HuH-7 (cell line): ENCODE data around the gene HEPACAM.

Experiments
- DNase-seq: peaks from one replicate; pipeline ENCODE4 v3.0.0; 2011; ENCODE audit warnings: low spot score

HEPACAM gene

DNA sequence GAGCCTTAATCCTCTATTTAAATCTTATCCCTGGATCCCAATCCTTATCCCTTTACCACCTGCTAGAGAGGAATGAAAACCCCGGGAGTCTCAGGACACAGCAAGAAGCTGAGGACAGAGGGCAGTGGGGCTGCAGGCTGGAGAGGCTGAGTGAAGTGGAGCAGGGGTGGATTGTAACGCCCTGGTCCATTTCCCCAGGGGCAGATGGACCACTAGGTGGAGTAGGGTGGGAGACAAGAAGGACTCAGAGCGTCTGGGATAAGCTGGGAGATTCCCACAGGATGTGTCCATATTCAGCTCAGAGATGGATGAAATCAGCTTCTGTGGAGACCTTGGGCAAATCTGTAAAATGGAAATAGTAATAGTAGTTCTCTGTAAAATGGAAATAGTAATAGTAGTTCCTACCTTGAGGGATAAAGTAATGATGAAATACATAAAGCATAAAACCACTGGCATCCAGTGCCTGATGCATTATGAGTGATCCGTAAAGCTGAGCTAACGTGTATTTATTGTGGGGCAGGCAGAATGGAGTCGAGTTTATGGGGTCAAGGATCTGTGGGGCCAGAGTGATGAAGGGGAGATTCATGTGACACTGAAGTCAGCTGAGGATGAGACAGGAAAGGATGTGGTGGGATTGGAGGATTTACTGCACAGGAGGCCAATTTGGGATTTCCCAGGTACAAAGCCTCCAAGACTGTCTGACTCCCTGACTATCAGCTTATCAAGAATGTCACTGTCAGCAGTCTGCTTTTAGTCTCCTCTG lies 36.3 kb downstream of the HEPACAM start:
- no peak for DNase-seq

DNA sequence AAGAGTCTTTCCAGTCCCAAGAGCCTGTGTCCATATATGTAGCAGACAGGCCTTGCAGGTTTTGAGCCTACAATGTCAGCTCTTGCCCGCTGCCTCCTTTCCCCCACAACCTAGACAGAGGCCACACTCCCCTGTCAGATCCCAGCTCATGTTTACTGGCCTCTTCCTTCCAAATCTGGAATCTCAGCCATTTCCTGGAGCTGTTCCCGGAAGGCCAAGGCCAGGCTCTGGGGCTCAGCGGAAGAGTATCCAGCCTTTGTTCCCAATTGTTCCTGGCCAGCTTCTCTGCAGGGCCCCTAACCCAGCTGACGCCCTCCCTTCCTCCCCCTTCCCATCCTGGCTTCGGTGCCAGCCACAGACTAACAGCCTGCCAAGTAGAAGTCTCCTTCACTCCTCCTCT lies 37.1 kb downstream of the HEPACAM start:
- DNase-seq = no peak

DNA sequence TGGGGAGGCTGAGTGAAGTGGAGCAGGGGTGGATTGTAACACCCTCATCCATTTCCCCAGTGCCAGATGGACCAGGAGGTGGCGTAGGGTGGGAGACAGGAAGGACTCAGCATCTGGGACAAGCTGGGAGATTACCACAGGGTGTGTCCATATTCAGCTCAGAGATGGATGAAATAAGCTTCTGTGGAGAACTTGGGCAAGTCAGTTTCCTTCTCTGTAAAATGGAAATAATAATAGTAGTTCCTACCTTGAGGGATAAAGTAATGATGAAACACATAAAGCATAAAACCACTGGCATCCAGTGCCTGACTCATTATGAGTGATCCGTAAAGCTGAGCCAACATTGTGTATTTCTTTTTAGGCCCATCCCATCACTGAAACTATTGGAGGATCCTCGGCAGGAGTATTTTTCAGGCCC lies 37.6 kb downstream of the HEPACAM start:
- DNase-seq = no peak

DNA sequence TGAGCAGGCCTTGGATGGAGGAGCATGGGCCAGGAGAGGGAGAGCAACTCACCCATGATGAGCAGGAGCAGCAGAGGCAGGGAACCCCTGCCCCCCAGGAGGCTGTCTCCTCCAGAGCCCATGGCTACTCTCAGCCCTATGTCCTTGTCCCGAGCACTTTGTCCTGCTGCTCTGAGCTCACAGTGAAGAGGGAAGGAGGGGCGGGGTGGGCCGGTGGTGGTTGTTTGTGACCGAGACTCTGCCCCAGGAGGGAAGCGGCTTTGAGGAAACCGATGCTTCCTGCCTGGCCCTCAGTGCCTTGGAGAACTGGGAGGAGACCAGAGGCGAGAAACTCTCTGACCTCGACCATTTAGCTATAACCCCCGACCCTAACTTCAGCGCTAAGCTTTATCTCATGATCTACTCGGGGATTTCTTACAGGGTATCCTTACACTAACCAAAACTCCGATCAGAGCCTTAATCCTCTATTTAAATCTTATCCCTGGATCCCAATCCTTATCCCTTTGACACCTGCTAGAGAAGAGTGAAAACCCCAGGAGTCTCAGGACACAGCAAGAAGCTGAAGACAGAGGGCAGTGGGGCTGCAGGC lies 38.1 kb downstream of the HEPACAM start, which contains the start of gene ROBO4:
Gene ROBO4 (minus strand): TSS at position 192 of the 589 bp plus-strand sequence. CDS start 70 bp downstream, at position 122.
- no peak for DNase-seq

DNA sequence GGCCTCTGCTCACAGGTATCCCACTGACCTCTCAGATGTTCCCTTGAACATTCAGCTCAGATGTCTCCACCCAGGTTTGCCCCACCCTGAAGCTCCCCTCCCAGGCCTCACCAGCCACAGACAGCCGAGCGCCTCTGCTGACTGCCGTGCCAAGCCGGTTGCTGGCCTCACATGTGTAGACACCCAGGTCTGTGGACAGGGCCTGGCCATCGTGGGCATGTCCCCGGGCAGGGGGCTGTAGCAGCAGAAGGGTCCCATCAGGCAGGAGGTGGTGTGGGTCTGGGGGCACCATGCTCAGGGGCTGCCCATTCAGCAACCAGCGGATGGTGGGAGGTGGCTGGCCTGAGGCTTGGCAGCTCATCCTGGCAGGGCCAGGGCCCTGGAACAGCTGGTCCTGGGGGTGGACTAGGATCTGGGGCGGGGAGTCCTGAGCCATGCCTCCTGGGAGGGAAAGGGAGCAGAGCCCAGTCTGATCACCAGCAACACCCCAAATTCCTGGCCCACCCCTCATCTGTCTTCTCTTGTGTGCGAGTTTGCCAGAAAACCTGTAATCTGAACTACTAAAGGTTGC lies 38.9 kb downstream of the HEPACAM start:
- no peak for DNase-seq

DNA sequence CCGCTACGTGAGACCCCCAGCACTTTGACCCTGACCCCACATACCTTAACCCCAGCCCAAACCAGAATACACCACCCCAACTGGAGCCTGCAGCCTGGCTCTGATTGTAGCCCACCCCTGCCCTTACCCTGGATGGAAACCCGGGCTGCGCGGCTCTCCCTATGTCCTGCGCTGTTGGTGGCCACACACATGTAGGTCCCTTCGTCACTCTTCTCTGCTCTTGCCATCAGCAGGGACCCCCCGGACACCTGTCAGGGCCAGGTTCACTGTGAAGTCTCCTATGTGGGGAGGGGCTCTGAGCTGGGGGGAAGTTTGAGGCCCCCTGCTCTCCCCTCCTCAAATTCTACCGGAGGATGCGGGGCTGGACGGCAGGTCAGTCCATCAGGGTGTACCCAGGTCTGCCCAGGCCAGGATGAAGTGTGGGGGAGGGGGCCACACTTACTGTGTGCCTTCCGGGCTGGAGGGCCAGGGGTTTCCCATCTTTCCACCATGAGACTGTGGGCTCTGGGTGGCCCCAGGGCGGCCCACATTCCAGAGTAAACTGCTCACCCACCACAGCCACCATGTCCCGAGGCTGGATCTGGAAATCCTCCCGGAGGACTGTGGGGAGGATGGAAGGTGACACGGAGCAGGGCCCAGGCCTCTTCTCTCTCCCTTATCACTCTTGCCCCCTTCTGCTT lies 39.6 kb downstream of the HEPACAM start:
- no peak for DNase-seq

DNA sequence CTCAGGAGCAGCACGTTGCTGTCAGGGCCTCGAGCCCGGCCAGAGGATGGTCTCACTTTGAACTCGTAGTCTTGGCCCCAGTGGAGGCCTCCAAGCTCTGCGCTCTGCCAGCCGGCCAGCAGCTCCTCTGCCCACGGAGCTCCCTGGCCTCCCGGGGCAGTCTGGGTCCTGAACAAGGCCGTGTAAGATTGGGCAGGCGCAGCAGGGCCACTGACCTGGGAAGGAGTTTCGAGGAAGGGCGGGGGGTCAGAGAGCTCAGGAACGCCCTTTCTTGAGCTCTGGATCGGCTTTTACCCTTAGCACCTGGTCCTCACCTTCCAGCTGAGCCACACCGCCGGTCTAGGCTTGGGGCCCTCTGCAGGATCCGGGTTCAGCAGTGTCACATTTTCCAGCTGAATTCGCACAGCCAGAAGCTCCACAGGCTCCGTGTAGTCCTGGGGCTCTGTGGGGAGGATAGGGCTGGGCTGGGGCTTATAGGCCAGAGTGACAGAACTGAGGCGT lies 40.3 kb downstream of the HEPACAM start:
- DNase-seq = no peak

DNA sequence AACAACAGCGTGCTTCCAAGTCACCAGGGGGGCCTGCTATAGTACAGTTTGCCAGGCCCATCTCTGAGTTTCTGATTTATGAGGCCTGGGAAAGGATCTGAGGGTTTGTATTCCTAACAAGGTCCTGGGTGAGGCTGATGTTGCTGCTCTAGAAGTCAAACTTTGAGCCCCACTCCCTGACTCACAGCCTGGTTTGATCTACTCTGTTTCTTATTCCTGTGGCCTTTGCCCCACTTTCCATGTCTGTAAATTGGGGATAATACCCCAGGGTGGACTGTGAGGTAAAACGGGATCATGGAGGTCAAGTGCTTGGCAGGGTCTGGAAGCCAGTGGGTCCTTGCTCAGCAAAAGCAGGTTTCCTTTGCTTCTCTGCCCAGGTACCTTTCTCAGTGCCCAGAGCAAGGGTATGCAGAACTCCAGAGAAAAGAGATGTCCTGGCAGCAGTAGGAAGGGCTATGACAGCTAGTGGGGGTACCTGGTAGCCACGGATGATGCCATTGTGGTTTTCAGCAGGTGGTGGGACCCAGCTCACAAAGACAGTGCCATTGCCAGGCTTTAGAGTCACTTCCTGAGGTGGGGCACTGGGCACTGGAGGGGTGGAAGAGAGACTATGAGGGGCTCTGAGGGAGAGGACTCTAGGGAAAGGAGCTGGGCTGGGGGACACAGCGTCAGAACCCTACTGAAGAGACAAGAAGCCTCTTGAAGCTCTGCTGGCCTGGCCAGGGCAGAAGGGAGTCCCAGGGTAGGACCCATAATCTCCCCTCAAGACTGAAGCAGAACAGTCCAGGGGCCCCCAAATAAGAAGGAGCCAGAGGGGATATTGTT lies 41.0 kb downstream of the HEPACAM start:
- DNase-seq = no peak

DNA sequence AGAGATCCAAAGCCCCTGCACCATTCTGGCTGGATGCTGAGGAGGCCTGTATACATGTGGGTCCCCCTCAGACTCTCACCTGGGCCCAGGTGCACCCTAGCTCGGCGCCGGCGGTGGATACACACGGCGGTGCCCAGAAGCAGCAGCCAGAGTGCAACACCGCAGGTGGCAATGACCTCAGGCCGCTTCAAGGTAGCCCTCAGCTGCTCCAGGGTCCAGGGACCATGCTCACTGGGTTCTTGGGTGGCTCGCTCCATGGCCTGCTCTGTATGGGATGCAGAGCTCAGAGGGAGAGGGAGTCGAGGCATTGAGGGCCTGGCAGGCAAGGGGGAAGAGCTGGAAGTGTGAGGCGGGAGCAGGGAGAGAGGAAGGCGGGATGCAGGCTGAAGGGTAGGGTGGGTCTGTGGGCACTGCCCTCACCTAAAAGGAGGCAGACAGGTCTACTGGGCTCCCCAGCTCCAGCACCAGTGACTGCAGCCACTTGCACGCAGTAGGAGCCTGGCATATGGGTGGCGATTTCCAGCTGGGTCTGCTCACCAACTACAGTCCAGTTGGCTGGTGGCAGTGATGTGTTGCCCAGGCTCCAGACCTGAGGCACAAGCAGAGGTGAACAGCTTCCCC lies 42.0 kb downstream of the HEPACAM start:
- no peak for DNase-seq

DNA sequence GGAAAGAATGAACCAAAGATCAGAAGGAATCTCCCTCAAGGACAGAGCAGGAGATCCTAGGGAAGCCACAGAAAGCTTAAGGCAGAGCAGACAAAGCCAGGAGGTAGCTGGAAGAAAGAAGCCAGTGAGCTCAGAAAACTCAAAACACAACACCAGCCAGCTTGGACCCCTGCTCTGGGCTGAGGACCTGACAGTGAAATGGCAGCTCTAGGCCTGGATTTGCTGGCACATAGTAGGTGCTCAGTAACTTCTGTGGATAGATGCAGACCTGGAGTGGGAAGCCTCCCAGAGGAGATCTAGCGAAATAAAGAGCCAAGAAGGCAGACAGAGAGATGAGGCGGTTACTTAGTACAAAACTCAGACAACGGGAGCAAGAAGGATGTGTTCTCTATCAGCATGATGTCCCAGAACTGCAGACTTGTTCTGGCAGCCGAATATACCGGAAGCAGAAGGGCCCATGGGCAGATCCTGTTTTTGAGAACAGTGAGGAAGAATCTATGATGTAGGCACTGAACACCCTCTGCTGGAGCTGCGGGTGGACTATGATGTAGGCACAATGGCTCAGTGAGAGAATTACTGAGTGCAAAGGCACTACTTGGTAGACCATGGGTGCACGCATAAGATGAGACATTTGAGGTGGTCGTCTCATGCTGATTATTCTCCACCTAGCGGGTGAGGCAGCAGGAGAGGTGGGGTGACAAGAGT lies 42.9 kb downstream of the HEPACAM start:
- no peak for DNase-seq

DNA sequence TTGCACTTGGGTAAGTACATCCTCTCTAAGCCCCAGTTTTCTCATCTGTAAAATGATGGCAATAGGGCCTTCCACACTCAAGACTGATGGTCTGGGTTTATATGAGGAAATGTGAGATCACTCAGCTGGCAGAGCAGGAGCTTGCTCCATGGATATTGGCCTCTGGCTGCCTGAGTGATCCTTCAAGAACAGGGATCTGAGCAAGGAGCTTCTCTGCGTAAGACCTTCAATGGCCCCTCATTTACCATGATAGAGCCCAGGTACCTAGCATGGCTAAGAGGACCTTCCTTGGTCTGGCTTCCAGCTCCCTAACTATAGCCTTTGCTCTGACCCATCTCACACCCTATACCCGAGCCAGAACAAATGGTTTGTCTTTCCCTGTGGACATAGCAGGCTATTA lies 43.7 kb downstream of the HEPACAM start:
- no peak for DNase-seq

DNA sequence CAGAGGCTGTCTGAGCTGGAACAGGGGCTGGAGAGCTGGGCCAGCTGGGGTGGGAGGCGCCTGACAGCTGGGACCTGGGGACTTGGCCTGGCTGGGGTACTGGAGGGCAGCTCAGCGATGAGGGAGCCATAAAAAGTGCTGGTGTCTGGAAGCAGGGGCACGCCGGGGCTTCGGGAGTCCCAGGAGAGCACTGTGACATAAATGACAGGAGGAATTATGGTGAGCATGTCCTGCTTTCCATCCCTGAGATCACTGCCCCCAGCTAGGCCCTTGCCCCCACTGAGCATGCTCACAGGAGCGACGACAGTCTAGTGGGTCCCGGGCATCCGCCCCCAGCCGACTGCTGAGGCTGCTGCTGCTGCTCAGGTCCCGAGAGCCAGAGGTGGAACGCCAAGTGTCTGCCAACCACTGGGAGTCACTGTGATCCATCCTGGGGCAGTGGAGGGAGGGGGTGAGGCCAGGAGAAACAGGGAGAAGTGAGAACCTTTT lies 44.4 kb downstream of the HEPACAM start:
- DNase-seq = no peak

DNA sequence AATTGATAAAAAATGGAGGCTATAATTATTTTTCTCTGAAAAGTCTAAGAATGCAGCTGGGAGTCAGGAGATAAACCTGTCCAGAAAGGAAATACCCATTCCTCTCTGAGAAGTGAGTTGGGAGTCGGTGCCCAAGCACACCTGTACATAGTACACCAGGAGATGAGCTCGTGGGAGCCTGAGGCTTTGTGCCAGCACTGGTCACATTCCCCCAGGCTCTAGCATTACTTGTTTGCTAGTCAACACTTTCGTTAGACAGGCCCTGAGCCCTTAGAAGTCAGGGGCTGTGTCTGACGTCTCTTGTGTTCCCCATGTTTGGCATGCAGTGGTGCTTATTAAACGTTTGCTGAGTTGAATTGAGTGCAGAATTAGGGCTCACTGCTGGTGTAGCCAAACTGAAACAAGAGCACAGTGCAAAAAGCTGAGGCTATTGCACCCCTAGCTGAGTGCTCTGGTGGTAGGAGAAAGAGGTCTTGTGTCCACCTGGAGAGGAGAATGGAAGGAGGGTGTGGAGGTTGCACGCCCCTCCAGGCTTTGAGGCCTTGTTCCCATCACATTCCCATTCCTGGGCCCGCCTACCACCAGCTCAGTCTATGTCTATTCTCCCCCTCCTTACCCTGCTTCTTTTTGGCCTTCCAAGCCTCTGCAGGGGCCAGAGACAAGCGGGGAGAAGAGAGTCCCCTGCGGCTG lies 45.0 kb downstream of the HEPACAM start:
- no peak for DNase-seq

DNA sequence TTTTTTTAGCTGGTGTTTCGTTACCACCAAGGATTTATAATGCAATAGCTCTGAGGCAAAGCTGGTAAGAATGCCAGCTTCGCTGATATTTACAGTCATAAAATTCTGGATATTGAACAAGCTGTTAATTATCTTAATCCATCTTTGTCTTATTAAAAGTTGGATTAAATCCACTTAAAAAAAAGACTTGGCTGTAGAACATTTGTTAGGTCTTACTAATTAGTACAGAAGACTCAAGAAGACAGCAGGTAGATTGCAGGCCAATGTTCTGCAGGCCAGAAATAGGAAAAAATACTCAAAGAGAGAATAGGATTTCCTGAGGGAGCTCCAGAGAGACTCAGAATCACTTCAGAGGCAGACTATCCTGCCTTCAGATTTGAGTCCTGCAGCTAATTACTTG lies 45.7 kb downstream of the HEPACAM start:
- no peak for DNase-seq

DNA sequence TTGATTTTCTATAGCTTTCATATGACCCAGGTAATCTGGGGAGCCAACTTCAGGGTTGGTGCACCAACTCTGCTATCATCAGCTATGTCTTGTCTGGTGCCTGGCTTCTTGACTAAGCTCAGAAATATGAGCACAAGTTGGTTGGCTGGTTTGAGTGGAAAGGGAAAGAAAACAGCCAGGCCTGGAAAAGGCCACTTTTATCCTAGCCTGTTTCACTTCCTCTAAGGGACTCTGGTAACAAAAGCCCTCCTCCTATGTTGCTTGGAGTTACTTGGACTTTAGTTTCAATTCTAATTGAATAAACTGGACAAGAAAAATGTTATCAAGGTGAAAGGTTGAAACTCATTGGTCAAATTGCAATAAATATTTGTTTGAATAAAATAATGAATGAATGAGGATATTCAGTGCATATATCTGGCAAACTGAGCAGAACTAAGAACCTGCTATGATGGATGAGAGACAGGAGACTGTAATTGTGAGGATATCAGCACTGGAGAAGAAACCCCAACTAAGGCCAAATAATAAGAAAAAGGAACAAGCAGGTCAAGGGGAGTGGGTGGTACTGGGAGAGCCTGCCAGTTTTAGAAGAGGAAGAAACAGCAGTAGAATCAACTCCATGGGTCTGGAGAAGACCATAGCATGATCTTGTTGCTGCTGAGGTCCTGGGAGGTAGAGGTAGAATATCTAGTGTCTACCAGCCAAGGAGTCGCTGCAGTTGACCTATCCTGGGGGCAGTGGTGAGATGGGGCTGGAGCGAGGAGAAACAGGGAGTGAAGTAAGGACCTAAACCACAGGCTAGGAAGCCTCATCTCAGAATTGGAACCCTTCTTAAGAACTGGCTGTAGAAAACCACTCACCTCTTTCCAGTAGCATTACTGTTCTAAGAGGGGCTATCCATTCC lies 46.4 kb downstream of the HEPACAM start:
- DNase-seq = no peak

DNA sequence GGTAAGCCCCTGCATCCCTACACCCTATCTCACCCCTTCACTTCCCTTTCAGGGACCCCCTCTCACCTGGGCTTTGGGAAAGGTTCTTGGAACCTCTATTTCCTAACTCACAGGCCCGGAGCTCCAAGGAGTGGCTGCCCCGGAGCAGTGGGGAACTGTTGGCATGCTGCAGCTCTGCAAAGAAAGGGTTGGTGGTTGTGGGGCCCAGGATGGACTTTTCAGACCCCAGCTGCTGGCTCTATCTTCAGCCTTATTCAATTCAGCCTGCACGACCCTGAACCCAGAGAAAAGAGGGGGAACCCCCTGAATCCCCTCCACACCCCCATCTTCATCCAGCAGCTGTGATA lies 48.2 kb downstream of the HEPACAM start:
- no peak for DNase-seq

DNA sequence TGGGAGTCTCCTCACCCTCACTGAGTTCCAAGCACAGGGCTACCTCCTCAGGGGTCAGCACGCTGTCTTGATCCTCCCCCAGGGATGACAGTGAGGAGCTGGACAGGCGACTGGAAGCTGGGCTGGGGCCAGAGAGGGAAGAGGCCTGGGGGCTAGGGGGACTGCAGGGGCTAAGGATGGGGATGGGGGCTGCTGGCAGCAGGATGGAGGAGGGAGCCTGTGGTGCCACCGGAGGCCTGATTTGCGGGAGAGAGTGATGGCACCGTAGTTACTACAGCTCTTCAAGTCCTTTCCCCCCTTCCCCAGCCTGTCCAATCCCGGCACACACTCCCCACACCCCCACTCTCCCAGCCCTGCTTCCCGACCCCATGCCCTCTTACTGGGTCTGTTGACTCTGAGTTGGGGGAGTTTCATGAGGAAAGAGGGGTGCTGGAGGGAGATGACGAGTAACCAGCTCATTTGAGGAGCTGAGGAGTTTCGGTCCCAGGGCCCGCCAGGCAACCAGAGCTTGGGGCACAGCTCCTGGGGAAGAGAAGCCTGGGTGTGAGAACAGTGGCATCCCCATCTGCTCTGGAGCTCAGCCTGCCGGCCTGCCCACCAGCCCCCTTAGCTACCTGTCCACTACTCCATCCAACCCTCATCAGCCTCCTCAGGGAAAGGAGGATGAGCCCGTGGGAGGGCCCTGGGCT lies 48.7 kb downstream of the HEPACAM start:
- DNase-seq = no peak

DNA sequence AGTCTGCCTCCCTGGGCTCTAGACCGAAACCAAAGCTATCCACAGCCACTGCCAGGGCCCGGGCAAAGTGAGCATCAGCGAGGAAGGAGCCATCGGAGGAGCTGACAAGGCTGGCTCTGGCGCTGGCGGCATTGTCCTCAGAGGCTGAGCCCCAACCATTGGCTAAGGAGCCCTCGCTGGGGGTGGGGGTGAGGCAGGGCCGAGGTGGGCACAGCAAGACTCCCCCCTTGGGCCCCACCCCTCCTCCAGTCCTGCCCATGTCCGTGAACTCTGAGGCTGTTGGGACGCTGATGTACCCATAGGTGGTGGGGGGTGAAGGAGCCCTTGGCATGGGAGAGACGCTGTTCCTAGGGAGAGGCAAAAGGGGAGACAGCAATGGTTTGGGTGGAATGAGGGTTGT lies 49.4 kb downstream of the HEPACAM start:
- DNase-seq = no peak
